GM10847 (cell line): Measurements from ENCODE around the gene ST6GALNAC6.

Experiments used
- POLR2A ChIP-seq: IDR thresholded peaks from 2 replicates; pipeline ENCODE4 v1.6.1; 2011; ENCODE audit not compliant: insufficient read length; ENCODE audit errors: extremely low read depth

The ST6GALNAC6 gene

DNA sequence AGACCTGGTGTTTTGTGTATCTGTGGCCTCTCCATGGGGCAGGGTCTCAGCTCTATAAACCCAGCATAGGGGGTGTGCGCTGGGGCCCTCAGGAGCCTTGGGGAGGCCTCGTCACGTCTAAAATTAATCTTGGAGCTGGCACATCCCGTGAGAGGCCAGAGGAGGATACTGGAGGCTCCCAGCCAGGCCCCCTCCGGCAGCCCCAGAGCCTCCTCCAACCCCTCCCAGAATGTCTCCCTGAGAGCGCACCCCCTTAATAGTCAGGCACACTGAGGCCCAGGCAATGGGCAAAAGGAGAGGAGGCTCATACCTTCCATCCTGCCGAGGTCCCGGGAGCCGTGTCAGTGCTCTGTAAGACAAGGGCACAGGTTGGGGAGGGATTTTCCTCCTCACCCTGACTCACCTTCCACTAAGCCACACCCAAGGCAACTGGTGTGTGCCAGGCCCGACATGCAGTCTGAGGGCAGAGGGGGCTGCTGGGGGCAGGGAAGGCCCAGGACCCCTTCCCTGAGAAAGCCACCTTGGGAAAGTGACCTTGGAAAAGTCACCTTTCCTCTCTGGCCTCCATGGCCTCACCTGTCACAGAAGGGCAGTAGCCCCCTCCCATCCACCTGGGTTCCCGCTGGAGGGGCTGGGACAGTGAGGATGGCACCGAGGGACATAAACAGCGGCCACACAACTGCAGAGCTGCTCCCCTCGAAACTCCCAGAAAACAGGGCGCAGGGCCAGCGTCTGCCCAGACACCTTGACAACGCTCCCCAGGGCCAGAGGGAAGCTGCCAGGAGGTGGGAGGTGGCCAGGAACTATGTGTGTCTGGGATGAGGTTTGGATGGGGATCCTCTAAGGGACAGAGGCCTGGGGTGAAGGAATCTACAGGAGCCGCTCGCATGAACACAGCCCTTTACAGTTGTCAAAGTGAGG lies 24.8 kb downstream of the ST6GALNAC6 start:
- no peak for TF ChIP-seq POLR2A

DNA sequence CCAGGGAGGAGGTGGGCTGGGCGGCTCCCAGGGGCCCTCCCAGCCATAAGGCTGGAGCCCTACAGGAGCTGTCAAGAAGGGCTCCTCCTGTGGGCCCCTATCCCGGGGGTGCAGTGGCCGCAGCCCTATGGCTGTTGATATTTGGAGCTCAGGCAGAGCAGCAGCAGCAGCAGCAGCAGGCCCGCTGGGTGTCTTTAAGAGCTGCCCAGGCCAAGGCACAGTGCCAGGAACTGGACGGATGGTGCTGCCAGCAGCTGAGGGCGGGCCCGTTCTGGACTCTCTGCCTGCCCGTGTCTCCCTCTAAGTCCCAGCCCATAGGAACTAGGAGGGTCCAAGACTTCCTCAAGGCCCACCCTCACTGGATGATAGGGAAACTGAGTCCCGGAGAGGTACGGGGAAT lies 25.5 kb downstream of the ST6GALNAC6 start:
- no peak for TF ChIP-seq POLR2A

DNA sequence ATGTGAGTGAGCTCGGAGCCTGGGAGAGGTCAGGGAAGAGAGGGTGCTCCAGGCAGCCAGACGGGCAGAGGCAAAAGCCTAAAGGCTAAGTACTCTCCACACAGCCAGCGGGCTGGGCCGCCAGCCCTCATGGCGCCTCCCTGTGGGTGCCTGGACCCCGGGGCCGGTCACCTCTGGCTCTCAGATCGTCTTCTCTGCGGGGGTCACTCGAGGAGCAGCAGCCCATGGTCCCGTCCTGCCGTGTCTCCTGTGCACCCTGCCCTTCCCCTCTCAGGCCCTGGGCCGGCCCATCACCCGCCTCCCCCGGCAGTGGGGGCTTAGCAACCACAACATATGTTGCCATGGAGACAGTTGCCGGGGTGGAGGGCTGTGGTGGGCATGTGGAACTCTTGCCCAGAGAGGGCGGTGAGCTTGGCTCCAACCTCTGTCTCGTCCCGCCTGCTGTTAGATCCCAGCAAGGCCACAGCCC lies 26.1 kb downstream of the ST6GALNAC6 start:
- TF ChIP-seq POLR2A: no peak

DNA sequence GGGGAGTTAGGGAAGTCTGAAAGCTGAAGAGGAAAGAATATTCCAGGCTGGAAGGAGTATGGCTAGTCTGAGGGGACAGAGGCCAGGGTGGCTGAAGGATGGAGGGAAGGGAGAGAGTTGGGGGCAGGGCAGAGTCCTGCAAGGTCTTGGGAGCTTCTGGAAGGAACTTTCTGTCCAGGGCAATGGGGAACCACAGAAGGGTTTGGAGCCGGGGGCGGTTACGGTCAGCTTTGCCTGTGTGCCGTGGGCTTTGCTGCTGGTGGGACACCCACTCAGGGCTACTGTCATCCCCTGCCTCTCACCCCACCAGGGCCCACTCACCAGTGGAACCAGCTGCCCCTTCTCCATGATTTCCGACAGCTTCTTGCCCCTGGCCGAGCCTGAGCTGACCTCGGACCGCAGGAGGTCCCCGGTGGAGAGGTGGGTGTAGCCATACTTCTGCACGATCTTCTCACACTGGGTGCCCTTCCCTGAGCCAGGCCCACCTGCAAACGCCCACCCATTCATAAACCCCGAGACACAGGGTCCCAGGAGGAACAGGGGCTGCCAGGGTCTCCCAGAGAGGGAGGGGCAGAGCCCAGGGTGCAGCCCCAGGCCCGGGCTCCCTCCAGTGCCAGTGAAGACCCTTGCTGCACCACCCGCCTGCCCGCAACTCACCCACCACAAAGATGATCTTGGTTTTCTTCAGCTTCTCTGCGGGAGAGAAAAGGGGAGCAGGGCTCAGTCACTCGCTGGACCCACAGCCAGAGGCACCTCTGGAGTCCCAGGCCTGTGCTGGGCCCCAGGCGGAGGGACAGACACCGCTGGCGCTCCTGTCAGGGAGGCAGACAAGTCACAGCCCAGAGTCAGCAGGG lies 26.8 kb downstream of the ST6GALNAC6 start:
- no peak for TF ChIP-seq POLR2A

DNA sequence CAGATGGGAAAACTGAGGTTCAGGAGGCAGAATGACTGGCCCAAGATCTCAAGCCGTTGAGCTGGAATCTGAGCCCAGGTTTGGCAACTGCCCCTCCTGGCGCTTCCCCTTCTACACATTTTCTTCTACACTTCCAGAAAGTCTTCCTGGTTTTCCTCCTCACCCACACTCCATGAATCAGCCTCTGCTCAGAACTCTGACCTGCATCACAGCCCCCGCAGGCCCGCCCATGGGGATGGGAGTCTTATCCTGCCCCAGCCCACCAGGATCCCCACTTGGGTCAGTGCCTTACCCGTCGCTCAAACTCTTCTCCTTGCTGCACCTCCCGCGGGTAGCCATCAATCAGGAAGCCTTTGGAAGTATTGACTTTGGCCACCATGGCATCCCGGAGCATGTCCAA lies 27.9 kb downstream of the ST6GALNAC6 start:
- TF ChIP-seq POLR2A: no peak

DNA sequence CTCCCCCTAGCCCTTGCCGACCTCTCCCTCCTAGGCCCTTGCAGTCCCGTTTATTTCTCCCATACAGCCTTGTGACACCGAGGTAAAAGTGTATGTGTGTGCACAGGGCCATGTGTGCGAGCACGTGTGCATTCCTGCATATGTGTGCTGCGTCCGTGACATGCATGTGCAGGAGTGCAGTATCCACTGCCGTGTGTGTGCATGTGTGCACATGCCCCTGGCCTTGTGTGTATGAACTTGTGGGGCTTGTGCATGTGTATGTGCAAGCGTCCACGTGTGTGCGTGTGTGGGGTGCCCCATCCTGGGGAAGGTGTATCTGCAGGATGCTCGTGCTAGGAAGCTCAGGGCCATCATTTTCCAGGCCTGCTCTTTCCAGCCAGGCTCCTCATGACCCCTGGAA lies 28.5 kb downstream of the ST6GALNAC6 start:
- no peak for TF ChIP-seq POLR2A

DNA sequence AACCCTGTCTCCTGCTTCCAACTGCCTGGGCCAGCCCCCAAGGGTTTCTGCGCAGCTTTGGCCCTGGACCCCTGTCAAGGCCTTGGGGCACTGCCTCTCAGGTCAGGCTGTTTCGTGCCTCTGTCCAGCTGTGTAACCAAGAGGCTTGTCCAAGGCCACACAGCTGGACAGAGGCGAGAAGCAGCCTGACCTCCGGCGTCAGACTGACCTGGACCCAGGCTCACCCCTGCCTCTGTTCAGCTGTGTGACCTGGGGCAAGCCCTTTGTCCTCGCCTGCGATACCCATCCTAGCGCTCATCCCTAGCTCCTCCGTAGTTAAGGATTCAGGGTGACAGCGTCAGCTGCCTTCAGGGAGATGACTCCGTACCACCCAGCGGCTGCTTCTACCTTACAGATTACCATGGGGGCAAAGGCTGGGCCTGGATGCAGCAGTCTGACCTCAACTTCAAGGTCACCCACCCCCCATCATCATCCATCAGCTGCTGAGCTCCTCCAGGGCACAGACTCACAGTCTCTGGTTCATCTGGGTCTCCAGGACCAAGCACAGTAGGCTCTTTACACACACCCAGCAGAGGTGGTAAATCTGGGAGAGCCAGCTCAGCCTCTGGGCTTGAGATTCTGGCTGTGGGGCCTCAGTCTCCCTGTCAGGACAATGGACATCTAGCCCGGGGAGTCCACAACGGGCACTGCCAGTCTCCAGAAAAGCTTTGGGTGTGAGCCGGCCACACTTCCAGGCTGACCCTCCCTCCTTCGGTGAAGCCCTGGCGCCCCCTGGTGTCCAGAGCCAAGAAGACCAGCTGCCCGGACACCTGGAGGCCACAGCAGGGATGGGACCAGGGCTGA lies 29.9 kb downstream of the ST6GALNAC6 start:
- TF ChIP-seq POLR2A: no peak

DNA sequence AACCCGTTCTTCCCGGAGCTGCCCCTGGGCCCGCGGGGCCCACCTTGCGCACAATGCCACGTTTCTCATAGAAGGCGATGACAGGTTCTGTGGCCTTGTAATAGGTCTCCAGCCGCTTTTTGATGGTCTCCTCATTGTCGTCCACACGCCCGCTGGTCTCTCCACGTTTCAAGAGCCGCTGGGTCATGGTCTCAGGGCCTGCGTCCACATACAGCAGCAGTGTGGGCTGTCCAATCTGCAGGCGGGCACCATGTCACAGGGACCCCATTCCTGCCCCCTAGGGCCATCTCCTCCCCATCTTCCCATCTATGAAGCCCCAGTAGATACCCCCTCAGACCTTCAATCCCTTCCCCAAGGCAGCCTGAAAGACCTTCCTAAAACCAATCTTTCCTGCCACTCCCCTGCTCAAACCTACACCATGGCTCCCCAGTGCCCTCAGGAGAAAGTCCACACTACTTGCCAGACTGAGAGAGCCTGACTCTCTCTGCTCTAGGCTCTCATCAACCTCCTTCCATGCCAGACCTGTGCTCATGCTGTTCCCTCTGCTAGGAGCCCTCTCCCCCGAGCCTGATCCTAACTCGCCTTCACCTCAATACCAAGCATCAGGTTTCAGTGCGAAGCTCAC lies 31.0 kb downstream of the ST6GALNAC6 start:
- TF ChIP-seq POLR2A: no peak

DNA sequence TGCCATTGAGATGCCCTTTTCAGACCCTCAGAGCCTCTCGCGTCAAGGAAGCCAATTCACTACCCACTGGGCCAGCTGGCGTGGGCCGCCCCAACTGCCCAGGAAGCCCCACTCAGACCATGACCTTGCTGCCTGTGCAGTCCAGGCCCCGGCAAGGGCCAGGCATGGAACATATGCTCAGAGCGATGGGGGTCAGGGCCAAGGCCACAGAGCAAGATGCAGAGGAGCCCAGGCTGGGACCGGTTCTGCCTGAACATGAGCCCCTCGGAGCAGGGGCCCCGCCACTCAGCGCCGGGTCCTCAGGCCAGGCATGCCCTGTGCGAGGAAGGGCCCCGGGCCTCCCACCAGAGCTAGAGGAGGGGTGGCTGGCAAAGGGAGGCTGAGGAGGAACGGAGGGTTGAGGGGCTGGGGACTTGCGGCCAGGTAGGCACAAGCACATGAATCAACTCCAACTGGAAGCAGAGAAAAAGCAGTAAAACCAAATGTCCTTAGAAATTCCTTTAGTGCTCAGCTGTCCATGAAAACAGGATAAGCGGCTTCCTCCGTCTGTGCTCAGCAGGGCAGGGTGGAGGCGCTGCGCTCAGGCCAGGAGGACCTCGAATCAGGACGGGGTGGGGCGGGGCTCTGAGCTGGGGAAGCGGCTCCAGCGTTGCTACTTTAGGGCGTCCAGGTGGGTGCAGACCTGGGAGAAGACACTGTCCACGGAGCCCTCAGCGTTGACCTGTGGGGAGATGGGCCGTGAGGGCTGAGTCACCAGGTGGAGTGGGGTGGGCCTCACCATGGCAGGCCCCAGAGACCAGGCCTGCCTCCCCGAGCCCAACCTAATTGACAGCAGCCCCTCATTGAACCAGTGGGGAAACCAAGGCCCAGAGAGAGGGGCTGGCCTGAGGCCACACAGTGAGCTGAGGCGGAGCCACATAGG lies 31.8 kb downstream of the ST6GALNAC6 start:
- TF ChIP-seq POLR2A: no peak

DNA sequence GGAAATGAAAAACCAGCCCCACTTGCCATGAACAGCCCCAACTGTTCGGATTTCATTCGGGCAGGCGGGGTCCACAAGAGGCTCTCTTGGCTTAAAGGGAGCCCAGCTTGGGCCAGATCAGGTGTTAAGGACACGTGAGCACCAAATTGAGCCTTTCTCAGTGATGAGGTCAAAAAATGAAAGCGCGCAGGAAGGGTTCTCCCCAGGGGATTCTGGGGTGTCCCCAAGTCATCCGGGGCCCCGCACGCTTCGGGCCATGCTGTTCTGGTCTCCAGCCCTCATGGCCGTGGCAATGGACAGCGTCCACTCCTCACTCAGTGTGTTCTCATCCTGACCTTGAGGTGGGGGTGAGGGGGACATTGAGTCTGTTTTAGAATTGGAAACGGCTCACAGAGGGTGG lies 32.9 kb downstream of the ST6GALNAC6 start:
- TF ChIP-seq POLR2A: no peak

DNA sequence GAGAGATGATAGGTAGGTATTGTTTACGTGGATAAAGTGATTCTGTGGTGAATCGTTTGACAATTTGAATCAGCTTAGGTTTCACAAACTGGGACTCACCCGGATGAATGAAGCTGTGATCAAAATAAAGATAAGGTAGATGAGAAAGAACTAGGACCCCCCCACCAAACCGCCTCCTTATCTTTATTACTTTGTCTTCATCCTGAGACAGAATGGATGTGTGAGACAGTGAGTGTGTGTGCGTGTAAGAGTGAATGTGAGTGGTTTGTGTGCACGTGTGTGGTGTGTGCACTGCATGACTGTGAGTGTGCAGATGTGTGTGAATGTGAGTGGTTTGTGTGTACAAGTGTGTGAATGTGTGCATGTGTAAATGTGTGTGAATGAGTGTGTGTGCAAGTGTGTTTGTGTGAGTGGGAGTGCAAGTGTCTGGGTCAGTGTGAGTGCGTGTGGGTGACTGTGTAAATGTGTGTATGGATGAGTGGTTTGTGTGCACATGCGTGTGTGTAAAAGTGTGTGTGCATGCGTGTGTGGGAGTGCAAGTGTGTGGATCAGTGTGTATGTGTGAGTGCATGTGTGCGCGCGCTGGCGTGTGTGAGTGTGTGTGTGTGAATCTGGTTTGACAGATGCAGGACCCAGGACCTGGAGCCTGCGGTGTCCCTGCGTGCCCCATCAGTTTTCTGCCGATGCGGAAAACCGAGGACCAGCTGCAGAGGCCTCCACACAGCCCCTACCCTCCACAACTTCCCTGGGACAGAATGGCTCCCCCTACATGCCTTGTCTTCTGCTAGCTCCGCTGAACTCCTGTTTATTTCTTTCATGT lies 33.5 kb downstream of the ST6GALNAC6 start:
- no peak for TF ChIP-seq POLR2A

DNA sequence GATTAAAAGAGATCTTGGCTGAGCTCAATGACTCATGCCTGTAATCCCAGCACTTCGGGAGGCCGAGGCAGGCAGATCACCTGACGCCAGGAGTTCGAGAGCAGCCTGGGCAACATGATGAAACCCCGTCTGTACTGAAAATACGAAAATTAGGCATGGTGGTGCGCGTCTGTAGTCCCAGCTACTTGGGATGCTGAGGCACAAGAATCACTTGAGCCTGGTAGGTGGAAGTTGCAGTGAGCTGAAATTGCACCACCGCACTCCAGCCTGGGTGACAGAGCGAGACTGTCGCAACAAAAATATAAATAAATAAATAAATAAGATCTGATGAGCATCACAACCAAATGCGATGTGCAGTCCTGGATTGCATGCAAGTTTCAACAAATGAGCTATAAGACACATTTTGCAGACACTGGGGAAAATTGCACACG lies 36.2 kb downstream of the ST6GALNAC6 start:
- no peak for TF ChIP-seq POLR2A

DNA sequence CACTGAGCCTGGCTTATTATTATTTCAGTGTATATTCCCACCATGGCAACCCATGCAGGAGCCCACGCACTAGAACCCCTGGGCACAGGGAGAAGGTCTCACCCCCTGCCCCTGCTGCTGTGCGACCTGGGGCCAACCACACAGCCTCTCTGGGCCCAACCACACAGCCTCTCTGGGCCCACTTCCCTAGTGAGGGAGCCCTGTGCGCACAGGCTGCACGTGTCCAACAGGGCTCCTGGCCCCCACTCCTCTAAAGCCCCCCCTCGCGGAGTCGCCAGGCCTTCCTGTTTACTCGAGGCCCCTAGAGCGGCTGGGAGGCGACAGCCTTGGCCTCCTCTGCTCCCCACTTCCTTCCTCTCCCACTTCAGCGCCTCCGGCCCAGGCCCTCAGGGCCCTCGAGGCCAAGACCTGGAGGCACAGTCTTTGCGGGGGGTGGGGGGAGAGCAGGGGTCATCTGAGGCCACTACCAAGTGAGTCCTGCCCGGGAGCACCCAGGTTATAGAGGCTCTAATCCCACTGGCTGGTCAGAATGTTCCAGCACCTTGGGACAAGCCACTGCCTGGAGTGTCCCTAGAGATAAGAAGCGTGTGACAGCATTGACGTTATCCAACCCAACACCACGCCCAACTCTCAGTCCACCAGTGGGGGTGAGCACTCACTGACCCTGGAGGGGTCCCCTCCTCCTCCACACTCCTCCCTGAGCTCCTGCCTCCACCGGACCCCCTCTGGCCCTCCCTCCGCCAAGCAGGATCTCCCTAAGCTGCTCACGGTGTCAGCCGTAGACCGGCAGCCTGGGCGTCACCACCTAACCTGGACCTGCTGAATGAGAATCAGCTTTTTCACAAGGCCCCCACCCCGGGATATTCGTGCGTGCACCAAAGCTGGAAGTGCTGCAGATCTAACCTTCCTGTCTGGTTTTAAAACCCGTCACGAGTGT lies 37.1 kb downstream of the ST6GALNAC6 start:
- no peak for TF ChIP-seq POLR2A
